Measurements from ENCODE around the gene DLGAP3. TPM values are rescaled to one million over a fixed set of nuclear protein-coding genes. Genes with fewer than 3 reads are reported as not detected.

Gene DLGAP3
- polyA plus RNA-seq, 1 donor from 2014 or later, result 2.9 TPM

DNA sequence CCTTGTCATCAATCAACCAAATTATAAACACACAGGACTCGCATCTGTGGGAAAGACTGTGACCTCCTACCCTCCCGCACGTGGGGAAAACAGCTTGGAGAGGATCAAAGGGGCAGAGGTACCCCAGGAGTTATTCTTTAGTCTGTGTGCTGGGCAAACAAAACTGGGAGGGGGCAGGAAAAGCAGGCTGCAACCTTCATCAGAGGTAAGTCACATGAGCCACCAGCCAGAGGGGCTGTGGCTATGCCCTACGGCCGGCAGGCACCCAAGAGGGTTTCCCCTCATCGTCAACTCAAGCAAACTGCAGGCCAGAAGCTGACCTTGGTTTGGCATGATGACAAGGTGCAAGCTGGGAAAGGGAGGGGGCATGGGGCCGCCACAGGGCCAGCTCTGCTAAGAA lies 82.4 kb downstream of the DLGAP3 start:
- no peaks in the 10 kb centered on the region for H3F3A ChIP-seq (ENCODE audit: insufficient read depth, low read length, poor library complexity, severe bottlenecking)
- H3K9me2 ChIP-seq (ENCODE audit: insufficient read depth, low read length), result no peaks in the 10 kb centered on the region
- H2AFZ ChIP-seq (ENCODE audit: low read depth, low read length), result no peak overlapping the region
- TF ChIP-seq TAF1 (IDR thresholded peaks at IDR 0.05; ENCODE audit: low read depth) (no peak), RAD21 (conservative IDR thresholded peaks at IDR 0.05) (no peak), SMC3 (conservative IDR thresholded peaks at IDR 0.05; ENCODE audit: poor library complexity) (no peak), MXI1 (conservative IDR thresholded peaks at IDR 0.05; ENCODE audit: poor library complexity, severe bottlenecking) (no peak), POLR2AphosphoS5 (IDR thresholded peaks at IDR 0.05) (no peak), EZH2 (IDR thresholded peaks at IDR 0.05; ENCODE audit: borderline replicate concordance, insufficient read depth, low read length, poor library complexity, severe bottlenecking) (no peak), EP300 (conservative IDR thresholded peaks at IDR 0.05; ENCODE audit: poor library complexity, severe bottlenecking) (no peak)
- TF ChIP-seq, protein P1, sequence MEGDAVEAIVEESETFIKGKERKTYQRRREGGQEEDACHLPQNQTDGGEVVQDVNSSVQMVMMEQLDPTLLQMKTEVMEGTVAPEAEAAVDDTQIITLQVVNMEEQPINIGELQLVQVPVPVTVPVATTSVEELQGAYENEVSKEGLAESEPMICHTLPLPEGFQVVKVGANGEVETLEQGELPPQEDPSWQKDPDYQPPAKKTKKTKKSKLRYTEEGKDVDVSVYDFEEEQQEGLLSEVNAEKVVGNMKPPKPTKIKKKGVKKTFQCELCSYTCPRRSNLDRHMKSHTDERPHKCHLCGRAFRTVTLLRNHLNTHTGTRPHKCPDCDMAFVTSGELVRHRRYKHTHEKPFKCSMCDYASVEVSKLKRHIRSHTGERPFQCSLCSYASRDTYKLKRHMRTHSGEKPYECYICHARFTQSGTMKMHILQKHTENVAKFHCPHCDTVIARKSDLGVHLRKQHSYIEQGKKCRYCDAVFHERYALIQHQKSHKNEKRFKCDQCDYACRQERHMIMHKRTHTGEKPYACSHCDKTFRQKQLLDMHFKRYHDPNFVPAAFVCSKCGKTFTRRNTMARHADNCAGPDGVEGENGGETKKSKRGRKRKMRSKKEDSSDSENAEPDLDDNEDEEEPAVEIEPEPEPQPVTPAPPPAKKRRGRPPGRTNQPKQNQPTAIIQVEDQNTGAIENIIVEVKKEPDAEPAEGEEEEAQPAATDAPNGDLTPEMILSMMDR (IDR thresholded peaks at IDR 0.05; ENCODE audit: poor library complexity, severe bottlenecking), result no peak
- TF ChIP-seq, protein P2, sequence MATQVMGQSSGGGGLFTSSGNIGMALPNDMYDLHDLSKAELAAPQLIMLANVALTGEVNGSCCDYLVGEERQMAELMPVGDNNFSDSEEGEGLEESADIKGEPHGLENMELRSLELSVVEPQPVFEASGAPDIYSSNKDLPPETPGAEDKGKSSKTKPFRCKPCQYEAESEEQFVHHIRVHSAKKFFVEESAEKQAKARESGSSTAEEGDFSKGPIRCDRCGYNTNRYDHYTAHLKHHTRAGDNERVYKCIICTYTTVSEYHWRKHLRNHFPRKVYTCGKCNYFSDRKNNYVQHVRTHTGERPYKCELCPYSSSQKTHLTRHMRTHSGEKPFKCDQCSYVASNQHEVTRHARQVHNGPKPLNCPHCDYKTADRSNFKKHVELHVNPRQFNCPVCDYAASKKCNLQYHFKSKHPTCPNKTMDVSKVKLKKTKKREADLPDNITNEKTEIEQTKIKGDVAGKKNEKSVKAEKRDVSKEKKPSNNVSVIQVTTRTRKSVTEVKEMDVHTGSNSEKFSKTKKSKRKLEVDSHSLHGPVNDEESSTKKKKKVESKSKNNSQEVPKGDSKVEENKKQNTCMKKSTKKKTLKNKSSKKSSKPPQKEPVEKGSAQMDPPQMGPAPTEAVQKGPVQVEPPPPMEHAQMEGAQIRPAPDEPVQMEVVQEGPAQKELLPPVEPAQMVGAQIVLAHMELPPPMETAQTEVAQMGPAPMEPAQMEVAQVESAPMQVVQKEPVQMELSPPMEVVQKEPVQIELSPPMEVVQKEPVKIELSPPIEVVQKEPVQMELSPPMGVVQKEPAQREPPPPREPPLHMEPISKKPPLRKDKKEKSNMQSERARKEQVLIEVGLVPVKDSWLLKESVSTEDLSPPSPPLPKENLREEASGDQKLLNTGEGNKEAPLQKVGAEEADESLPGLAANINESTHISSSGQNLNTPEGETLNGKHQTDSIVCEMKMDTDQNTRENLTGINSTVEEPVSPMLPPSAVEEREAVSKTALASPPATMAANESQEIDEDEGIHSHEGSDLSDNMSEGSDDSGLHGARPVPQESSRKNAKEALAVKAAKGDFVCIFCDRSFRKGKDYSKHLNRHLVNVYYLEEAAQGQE (IDR thresholded peaks at IDR 0.05; ENCODE audit: borderline replicate concordance), result no peak
- H4K20me1 ChIP-seq (ENCODE audit: insufficient read depth), result no peaks in the 10 kb centered on the region
- no peaks in the 10 kb centered on the region for H3K27me3 ChIP-seq (ENCODE audit: insufficient read depth, low read depth, low read length)
- H3K36me3 ChIP-seq (ENCODE audit: insufficient read depth, low read length), result no peaks in the 10 kb centered on the region
- no peaks in the 10 kb centered on the region for H3K79me2 ChIP-seq (replicated peaks; ENCODE audit: insufficient read depth, low read length)
- H3K4me2 ChIP-seq (ENCODE audit: low read length), result no peak overlapping the region
- H3K9me3 ChIP-seq (ENCODE audit: low read length), result no peaks in the 10 kb centered on the region
- H3K27ac ChIP-seq (ENCODE audit: low read length), result no peak overlapping the region
- no peak overlapping the region for H3K9ac ChIP-seq (ENCODE audit: low read length)
- no peak overlapping the region for H3K4me3 ChIP-seq (ENCODE audit: low read length)

DNA sequence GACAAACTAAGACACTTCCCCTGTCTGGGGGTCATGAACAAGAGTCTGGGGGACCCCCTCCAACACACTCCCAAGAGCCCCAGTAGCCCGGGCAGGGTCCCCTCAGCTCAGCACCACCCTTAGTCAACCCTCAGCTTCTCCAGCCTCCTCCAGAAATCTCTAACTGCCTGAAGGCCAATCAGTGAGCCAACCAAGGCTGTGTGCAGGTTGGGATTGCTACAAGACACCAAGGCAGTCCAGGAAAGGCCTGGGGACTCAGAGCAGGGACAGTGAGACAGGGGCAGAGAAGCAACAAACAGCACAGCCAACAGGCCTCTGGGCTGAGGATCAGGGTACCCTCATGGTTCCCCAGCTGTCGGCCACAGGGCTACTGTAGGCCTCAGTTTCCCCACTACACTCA lies 83.2 kb downstream of the DLGAP3 start:
- Histone ChIP-seq H3F3A (ENCODE audit: insufficient read depth, low read length, poor library complexity, severe bottlenecking) (no peaks in the 10 kb centered on the region), H3K4me2 (ENCODE audit: low read length) (no peak overlapping the region), H3K27me3 (ENCODE audit: insufficient read depth, low read depth, low read length) (no peaks in the 10 kb centered on the region), H2AFZ (ENCODE audit: low read depth, low read length) (no peak overlapping the region), H3K9ac (ENCODE audit: low read length) (no peak overlapping the region), H4K20me1 (ENCODE audit: insufficient read depth) (no peaks in the 10 kb centered on the region), H3K27ac (ENCODE audit: low read length) (no peak overlapping the region), H3K9me3 (ENCODE audit: low read length) (no peaks in the 10 kb centered on the region), H3K79me2 (replicated peaks; ENCODE audit: insufficient read depth, low read length) (no peaks in the 10 kb centered on the region), H3K4me3 (ENCODE audit: low read length) (no peak overlapping the region), H3K9me2 (ENCODE audit: insufficient read depth, low read length) (no peaks in the 10 kb centered on the region), H3K36me3 (ENCODE audit: insufficient read depth, low read length) (no peaks in the 10 kb centered on the region)
- no peak for TF ChIP-seq EZH2 (IDR thresholded peaks at IDR 0.05; ENCODE audit: borderline replicate concordance, insufficient read depth, low read length, poor library complexity, severe bottlenecking)
- TF ChIP-seq, protein P1 (IDR thresholded peaks at IDR 0.05; ENCODE audit: poor library complexity, severe bottlenecking), result no peak
- TF ChIP-seq MXI1 (conservative IDR thresholded peaks at IDR 0.05; ENCODE audit: poor library complexity, severe bottlenecking), result no peak
- TF ChIP-seq EP300 (conservative IDR thresholded peaks at IDR 0.05; ENCODE audit: poor library complexity, severe bottlenecking), result no peak
- TF ChIP-seq, protein P2 (IDR thresholded peaks at IDR 0.05; ENCODE audit: borderline replicate concordance), result no peak
- no peak for TF ChIP-seq SMC3 (conservative IDR thresholded peaks at IDR 0.05; ENCODE audit: poor library complexity)
- TF ChIP-seq POLR2AphosphoS5 (IDR thresholded peaks at IDR 0.05), result no peak
- TF ChIP-seq TAF1 (IDR thresholded peaks at IDR 0.05; ENCODE audit: low read depth), result no peak
- TF ChIP-seq RAD21 (conservative IDR thresholded peaks at IDR 0.05), result no peak
